ENCODE measurements around the gene KRT15.

Gene KRT15

GRCh38 chr17:41504246-41504977 is 14.3 kb downstream of the KRT15 start:
- no peak for DNase-seq (ENCODE audit: low read depth)

- no peak for DNase-seq (ENCODE audit: low read depth)
Observed at GRCh38 chr17:41503202-41503601, 15.5 kb downstream of the KRT15 start.

GRCh38 chr17:41500131-41500911 is 18.4 kb downstream of the KRT15 start:
- no peak for DNase-seq (ENCODE audit: low read depth)

- no peak for DNase-seq (ENCODE audit: low read depth)
Observed at GRCh38 chr17:41499714-41500113, 19.0 kb downstream of the KRT15 start.

GRCh38 chr17:41498276-41498675 is 20.4 kb downstream of the KRT15 start:
- no peak for DNase-seq (ENCODE audit: low read depth)

GRCh38 chr17:41496803-41497484 is 21.7 kb downstream of the KRT15 start:
- DNase-seq (ENCODE audit: low read depth), result peak; percentile 17

- no peak for DNase-seq (ENCODE audit: low read depth)
Observed at GRCh38 chr17:41494524-41494923, 24.2 kb downstream of the KRT15 start.

- no peak for DNase-seq (ENCODE audit: low read depth)
Observed at GRCh38 chr17:41492771-41493170, 25.9 kb downstream of the KRT15 start.

- no peak for DNase-seq (ENCODE audit: low read depth)
Observed at GRCh38 chr17:41492351-41492750, 26.3 kb downstream of the KRT15 start.

GRCh38 chr17:41491476-41491875 is 27.2 kb downstream of the KRT15 start:
- DNase-seq (ENCODE audit: low read depth), result no peak

- DNase-seq (ENCODE audit: low read depth), result no peak
Observed at GRCh38 chr17:41490000-41490990, 28.4 kb downstream of the KRT15 start.

GRCh38 chr17:41489531-41489930 is 29.2 kb downstream of the KRT15 start, which contains the start of gene KRT36:
Gene KRT36 (minus strand): TSS chr17:41489910. CDS start chr17:41489864, 46 bp downstream.
- no peak for DNase-seq (ENCODE audit: low read depth)

GRCh38 chr17:41486809-41487530 is 31.7 kb downstream of the KRT15 start:
- no peak for DNase-seq (ENCODE audit: low read depth)

GRCh38 chr17:41486316-41486715 is 32.4 kb downstream of the KRT15 start:
- no peak for DNase-seq (ENCODE audit: low read depth)

GRCh38 chr17:41484920-41485904 is 33.5 kb downstream of the KRT15 start:
- no peak for DNase-seq (ENCODE audit: low read depth)

GRCh38 chr17:41483991-41484826 is 34.5 kb downstream of the KRT15 start:
- no peak for DNase-seq (ENCODE audit: low read depth)

- DNase-seq (ENCODE audit: low read depth), result no peak
Observed at GRCh38 chr17:41483531-41483930, 35.2 kb downstream of the KRT15 start.

GRCh38 chr17:41481036-41481435 is 37.7 kb downstream of the KRT15 start, which contains the start of gene KRT35:
Gene KRT35 (minus strand): TSS chr17:41481151. CDS start chr17:41481097, 54 bp downstream.
- no peak for DNase-seq (ENCODE audit: low read depth)

- no peak for DNase-seq (ENCODE audit: low read depth)
Observed at GRCh38 chr17:41480581-41480980, 38.1 kb downstream of the KRT15 start.

Measured in stimulated activated CD8-positive, alpha-beta memory T cell treated with anti-CD3 and anti-CD28 coated beads, Interleukin-15, amount 100 ng/mL, for 24 hours (primary cell).